ENCODE measurements around the gene SDK1.
"Not testable (repeated sequence)": the region's sequence is repeated elsewhere in the genome, so short reads cannot be mapped to it uniquely, and the experiment has no call there.

The SDK1 gene

GRCh38 chr7:4211261-4211660 lies 910.2 kb downstream of the SDK1 start:
- no peak for DNase-seq
- Mint-ChIP-seq H3K27me3 (no peaks in the 10 kb centered on the region), H3K27ac (no peak overlapping the region), H3K9me3 (no peaks in the 10 kb centered on the region), H3K4me3 (no peak overlapping the region), H3K4me1 (no peaks in the 10 kb centered on the region)
- no peak for ATAC-seq

- DNase-seq: no peak
- no peaks in the 10 kb centered on the region for H3K4me1 Mint-ChIP-seq
- no peak overlapping the region for H3K27ac Mint-ChIP-seq
- H3K4me3 Mint-ChIP-seq: no peak overlapping the region
- ATAC-seq: no peak
- no peaks in the 10 kb centered on the region for H3K9me3 Mint-ChIP-seq
- H3K27me3 Mint-ChIP-seq: no peaks in the 10 kb centered on the region
Measured at GRCh38 chr7:4212376-4212775, 911.3 kb downstream of the SDK1 start.

- Mint-ChIP-seq H3K9me3 (no peaks in the 10 kb centered on the region), H3K27ac (no peak overlapping the region), H3K4me3 (no peak overlapping the region), H3K27me3 (no peaks in the 10 kb centered on the region), H3K4me1 (no peaks in the 10 kb centered on the region)
- DNase-seq (no peak), ATAC-seq (no peak)
Measured at GRCh38 chr7:4214291-4215155, 913.5 kb downstream of the SDK1 start.

DNA sequence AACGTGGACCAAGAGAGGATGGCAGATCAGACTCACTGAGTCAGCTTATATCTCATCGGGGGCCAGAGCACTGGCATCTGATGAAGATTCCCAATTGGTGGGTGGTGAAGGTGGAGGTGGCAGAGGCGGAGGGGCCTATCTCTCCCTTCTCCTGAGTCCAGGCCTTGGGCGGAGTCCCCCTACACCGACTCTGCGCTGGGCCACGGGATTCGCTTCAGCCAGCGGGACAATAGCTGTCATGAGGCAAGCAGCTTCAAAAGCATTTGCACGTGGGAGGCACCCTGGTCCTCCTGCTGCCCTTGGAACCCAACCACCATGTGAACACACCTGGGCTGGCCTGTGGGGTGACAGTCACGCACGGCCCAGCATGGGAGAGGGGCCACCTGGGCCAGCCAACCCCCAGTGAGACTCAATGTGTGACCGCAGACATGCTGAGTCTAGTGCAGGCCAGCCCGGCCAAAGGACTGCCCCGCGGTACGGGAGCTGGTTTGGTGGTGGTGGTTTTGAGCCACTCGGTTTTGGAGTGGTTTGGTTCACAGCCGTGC lies 914.2 kb downstream of the SDK1 start:
- Mint-ChIP-seq H3K27ac (no peak overlapping the region), H3K27me3 (no peaks in the 10 kb centered on the region), H3K4me1 (no peaks in the 10 kb centered on the region), H3K9me3 (no peaks in the 10 kb centered on the region), H3K4me3 (no peak overlapping the region)
- DNase-seq: no peak
- no peak for ATAC-seq

DNA sequence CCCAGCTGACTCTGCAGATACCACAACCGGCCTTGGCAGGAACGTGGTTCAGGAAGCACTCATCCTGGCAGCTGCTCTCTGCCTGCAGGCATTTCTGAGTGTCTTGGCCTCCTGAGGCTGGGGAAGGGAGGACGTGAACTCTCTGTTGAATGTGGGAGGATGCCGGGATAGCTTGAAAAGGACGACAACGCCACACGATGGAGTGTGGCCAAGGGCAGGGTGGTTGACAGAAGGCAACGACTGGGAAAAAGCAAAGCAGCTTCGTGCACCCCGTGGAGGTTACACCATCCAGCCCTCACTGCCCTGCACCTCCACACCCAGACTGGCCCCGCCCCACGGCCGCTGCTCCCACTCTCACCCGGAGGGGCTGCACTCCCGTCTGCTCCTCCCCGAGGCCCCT lies 915.0 kb downstream of the SDK1 start:
- no peak overlapping the region for H3K27ac Mint-ChIP-seq
- ATAC-seq (no peak), DNase-seq (no peak)
- H3K4me3 Mint-ChIP-seq: no peak overlapping the region
- no peaks in the 10 kb centered on the region for H3K4me1 Mint-ChIP-seq
- H3K9me3 Mint-ChIP-seq: no peaks in the 10 kb centered on the region
- H3K27me3 Mint-ChIP-seq: no peaks in the 10 kb centered on the region

GRCh38 chr7:4217126-4217660 lies 916.1 kb downstream of the SDK1 start:
- not testable (repeated sequence) for DNase-seq, H3K4me3 Mint-ChIP-seq, ATAC-seq, H3K27ac Mint-ChIP-seq, H3K9me3 Mint-ChIP-seq, H3K27me3 Mint-ChIP-seq, H3K4me1 Mint-ChIP-seq

- Mint-ChIP-seq H3K9me3 (no peaks in the 10 kb centered on the region), H3K27ac (no peak overlapping the region), H3K4me1 (no peaks in the 10 kb centered on the region), H3K4me3 (no peak overlapping the region), H3K27me3 (no peaks in the 10 kb centered on the region)
- no peak for ATAC-seq
- DNase-seq: no peak
Measured at GRCh38 chr7:4218481-4218880, 917.4 kb downstream of the SDK1 start.

DNA sequence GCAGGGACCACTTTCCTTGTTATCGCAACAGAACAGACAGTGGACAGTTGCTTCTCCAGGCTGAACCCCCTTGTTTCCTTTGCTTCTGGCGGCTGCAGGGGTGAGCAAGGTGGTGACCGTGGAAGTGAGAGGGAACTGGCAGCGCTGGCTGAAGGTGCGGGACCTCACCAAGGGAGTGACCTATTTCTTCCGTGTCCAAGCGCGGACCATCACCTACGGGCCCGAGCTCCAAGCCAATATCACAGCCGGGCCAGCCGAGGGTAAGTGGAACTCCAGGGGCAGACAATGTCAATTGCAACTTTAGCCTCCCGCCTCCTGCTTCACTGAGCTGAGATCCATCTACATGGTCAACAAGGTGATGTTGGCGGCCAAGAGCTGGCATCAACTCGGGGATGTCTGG lies 919.0 kb downstream of the SDK1 start:
- Mint-ChIP-seq H3K4me1 (no peaks in the 10 kb centered on the region), H3K27me3 (no peaks in the 10 kb centered on the region), H3K4me3 (no peak overlapping the region), H3K9me3 (no peaks in the 10 kb centered on the region), H3K27ac (no peak overlapping the region)
- no peak for ATAC-seq
- no peak for DNase-seq

DNA sequence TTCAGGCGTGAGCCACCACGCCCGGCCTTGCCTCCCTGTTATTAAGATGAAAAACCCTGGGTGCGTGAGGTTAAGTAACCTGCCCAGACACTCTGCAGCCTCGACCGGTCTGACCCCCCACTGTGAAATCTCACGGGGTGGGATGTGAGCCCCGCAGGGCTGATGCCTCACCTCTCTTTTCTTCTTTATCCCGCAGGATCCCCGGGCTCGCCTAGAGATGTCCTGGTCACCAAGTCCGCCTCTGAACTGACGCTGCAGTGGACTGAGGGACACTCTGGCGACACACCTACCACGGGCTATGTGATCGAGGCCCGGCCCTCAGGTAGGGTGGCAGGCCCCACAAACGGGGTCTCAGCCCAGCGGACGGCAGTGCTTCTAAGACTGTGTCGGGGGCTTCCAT lies 920.0 kb downstream of the SDK1 start:
- Mint-ChIP-seq H3K27me3 (no peaks in the 10 kb centered on the region), H3K27ac (no peak overlapping the region), H3K9me3 (no peaks in the 10 kb centered on the region), H3K4me3 (no peak overlapping the region), H3K4me1 (no peaks in the 10 kb centered on the region)
- ATAC-seq: no peak
- no peak for DNase-seq

DNA sequence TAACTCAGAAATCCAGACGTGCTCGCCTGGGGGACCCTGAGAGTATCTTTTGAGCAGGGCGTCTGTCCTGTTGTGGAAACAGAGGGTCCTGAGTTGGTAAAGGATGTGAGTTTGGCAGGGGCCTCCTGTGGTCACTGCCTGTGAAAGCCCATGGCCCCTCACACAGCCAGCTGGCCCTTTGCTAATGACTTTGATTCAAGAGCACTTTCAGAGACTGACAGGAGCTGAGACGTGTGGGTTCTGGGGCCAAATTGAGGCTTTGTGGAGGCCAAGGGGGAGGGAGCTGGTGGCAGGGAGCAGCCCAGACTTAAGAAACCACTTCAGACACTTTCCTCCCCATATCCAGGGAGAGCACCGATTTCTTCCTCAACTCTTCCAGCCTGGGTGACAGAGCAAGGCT lies 921.6 kb downstream of the SDK1 start:
- Mint-ChIP-seq H3K4me3 (no peak overlapping the region), H3K9me3 (no peaks in the 10 kb centered on the region), H3K4me1 (no peaks in the 10 kb centered on the region), H3K27me3 (no peaks in the 10 kb centered on the region), H3K27ac (peak overlapping the region; percentile 30 to 82)
- DNase-seq: no peak
- no peak for ATAC-seq

DNA sequence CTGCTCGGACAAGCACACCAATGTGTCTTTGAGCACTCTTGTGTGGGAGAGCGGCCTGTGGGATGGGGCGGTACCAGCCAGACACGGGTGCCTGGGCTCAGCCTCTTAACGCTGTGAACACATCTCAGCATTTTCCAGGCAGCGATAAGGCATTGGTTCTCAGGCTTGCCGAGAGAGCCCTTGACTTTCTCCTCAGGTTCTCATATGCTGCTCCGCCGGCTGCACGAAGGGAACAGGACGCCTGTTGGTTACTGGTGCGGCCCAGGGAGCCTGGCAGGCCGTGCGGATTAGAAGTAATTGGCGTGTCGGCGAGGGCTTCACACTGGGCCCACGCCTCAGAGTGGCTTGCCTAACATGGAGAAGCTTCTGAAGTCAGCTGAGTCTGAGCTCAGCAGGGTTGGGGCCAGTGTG lies 924.3 kb downstream of the SDK1 start:
- no peaks in the 10 kb centered on the region for H3K9me3 Mint-ChIP-seq

GRCh38 chr7:4225881-4226523 lies 925.0 kb downstream of the SDK1 start:
- DNase-seq: no peak
- ATAC-seq: no peak
- Mint-ChIP-seq H3K4me1 (no peaks in the 10 kb centered on the region), H3K27me3 (no peaks in the 10 kb centered on the region), H3K4me3 (no peak overlapping the region), H3K27ac (no peak overlapping the region), H3K9me3 (no peaks in the 10 kb centered on the region)

More for the DNA sequence above, 924.3 kb downstream of the SDK1 start:
- DNase-seq (no peak), ATAC-seq (no peak)
- H3K4me3 Mint-ChIP-seq: no peak overlapping the region
- no peak overlapping the region for H3K27ac Mint-ChIP-seq
- H3K27me3 Mint-ChIP-seq: no peaks in the 10 kb centered on the region
- H3K4me1 Mint-ChIP-seq: no peaks in the 10 kb centered on the region

DNA sequence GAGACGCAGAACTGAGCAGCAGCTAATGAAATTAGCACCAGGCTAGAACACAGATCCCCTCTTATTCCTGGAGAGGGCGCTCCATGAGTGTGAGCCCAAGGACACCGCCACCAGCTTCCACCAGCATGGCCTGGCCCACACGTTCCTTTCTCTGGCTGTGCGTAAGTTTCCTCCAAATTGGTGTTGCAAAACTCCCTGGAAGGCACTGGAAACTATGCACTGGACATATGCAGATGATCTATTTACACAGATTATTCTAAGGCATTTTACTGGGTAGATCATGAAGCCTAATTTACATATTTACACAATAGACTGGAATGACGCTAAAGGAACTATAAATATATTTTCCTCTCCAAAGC lies 925.5 kb downstream of the SDK1 start:
- H3K4me3 Mint-ChIP-seq: no peak overlapping the region
- no peaks in the 10 kb centered on the region for H3K9me3 Mint-ChIP-seq
- no peak overlapping the region for H3K27ac Mint-ChIP-seq
- no peak for ATAC-seq
- DNase-seq: no peak
- H3K4me1 Mint-ChIP-seq: no peaks in the 10 kb centered on the region
- H3K27me3 Mint-ChIP-seq: no peaks in the 10 kb centered on the region

DNA sequence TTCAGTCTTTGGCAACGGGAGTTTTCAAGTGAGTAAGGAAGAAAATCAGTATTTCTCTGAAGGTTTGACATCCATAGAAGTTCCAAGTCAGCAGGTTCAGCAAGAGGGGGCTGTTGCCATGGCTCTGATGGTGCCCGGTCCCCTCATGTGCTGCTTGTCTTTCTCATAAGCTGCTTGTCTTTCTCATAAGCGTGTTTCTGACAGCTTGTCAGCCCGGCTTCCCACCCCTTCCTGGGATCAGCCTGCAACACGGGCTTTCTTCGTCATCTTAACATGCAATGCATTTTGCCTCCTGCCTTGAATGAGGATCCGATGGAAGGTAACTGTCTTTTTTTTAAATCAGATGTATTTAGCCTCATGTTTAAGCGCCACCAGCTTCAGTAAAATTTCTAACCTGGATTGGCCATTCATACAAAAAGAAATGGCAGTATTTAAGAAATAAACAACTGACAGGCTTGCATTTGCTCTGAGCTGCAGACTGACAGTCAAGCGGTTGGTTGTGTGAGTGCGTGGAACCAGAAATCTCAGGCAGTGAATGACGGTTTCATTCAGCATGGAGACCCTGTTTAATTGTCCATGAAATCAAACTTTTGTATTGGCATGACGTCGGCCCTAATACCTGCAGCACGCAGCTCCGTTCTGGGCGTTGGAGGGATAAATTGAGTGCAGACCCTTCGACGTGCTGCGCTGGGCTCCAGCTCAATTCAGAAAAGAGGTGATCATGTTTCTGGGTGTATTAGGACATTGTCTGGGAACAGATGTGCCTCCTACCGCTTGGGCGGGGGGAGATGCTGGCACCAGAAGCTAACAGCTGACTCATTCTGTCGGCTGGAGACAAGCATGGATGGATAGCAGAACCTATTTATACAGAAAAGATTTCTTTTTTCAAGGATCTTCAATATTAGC lies 926.3 kb downstream of the SDK1 start:
- Mint-ChIP-seq H3K9me3 (no peaks in the 10 kb centered on the region), H3K27ac (no peak overlapping the region), H3K4me1 (no peaks in the 10 kb centered on the region), H3K4me3 (no peak overlapping the region), H3K27me3 (no peaks in the 10 kb centered on the region)
- ATAC-seq (no peak), DNase-seq (no peak)

GRCh38 chr7:4230352-4230751 lies 929.3 kb downstream of the SDK1 start:
- Mint-ChIP-seq H3K4me3 (no peak overlapping the region), H3K4me1 (no peaks in the 10 kb centered on the region)

More at GRCh38 chr7:4230352-4230751, 929.3 kb downstream of the SDK1 start:
- no peak for ATAC-seq
- Mint-ChIP-seq H3K27me3 (no peaks in the 10 kb centered on the region), H3K9me3 (no peaks in the 10 kb centered on the region), H3K27ac (no peak overlapping the region)
- DNase-seq: no peak

Data from stimulated activated naive CD8-positive, alpha-beta T cell treated with anti-CD3 and anti-CD28 coated beads, Interleukin-15, amount 100 ng/mL, for 72 hours (primary cell).